PC-3 (cell line): ENCODE data around the gene ADAMTS17.

ENCODE experiments used
- EZH2phosphoT487 ChIP-seq: fragments of 300-600 bp; sonication (generic); IDR thresholded peaks from 2 replicates; pipeline ENCODE4 v1.6.1; 2018; ENCODE audit warnings: mild to moderate bottlenecking, antibody characterized with exemption, low read length, borderline replicate concordance
- TF ChIP-seq, protein P1 (sequence below): fragments of 300-600 bp; sonication (generic); conservative IDR thresholded peaks from 2 replicates; pipeline ENCODE4 v1.5.1; 2017; ENCODE audit warnings: antibody characterized with exemption, low read depth, mild to moderate bottlenecking, low read length

DNA sequence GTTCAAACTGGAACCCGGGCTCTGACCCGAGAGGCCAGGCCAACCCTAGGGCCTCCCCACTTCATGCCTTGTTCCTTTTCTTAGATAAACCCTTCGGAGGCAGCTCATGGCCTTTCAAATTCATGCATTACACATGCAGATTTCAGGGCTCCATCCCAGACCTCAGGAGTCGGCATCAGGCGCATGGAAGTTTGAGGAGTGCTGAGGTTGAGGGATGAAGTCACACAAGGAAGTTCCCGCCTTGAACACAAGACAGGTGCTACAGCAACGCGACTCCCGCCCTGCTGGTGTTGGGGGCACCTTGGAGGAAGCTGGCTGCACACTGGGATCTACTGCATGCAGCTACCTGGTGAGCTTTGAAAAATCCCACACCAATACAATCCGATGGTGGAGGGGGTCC, 363.3 kb downstream of the ADAMTS17 start:
- TF ChIP-seq, protein P1, sequence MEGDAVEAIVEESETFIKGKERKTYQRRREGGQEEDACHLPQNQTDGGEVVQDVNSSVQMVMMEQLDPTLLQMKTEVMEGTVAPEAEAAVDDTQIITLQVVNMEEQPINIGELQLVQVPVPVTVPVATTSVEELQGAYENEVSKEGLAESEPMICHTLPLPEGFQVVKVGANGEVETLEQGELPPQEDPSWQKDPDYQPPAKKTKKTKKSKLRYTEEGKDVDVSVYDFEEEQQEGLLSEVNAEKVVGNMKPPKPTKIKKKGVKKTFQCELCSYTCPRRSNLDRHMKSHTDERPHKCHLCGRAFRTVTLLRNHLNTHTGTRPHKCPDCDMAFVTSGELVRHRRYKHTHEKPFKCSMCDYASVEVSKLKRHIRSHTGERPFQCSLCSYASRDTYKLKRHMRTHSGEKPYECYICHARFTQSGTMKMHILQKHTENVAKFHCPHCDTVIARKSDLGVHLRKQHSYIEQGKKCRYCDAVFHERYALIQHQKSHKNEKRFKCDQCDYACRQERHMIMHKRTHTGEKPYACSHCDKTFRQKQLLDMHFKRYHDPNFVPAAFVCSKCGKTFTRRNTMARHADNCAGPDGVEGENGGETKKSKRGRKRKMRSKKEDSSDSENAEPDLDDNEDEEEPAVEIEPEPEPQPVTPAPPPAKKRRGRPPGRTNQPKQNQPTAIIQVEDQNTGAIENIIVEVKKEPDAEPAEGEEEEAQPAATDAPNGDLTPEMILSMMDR = no peak
- no peak for TF ChIP-seq EZH2phosphoT487
